OCI-LY1 (cell line): Measurements from ENCODE around the gene IQGAP3.

Experiments
- CTCF ChIP-seq: fragments of 200-600 bp; sonication (generic), shearing (Covaris generic); IDR thresholded peaks from 2 replicates; pipeline ENCODE4 v1.5.1; 2017; ENCODE audit warnings: mild to moderate bottlenecking, antibody characterized with exemption, low read length, moderate library complexity, mixed read lengths
- EZH2 ChIP-seq: fragments of 200-600 bp; sonication (generic), shearing (Covaris generic); IDR thresholded peaks from 2 replicates; pipeline ENCODE4 v1.8.0; 2017; ENCODE audit warnings: borderline replicate concordance, mixed run types, mild to moderate bottlenecking, antibody characterized with exemption, low read length, moderate library complexity, mixed read lengths

DNA sequence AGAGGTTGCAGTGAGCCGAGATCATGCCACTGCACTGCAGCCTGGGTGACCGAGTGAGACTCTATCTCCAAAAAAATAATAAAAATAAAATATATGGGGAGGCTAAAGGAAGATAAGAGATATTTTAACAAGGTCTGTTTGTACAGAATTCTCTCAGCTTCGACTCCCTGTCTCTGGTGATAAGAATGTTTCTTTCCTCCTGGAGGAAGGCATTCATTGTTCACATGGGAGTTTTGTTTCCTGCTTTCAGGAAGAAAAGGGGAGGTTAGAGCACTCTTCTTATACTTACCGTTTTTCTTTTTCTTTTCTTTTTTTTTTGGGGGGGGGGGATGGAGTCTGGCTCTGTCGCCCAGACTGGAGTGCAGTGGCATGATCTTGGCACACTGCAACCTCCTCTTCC is 17.2 kb upstream of the IQGAP3 start:
- TF ChIP-seq CTCF (no peak), EZH2 (no peak)
